Measurements from ENCODE around the gene TSPAN4.

TSPAN4 gene

DNA sequence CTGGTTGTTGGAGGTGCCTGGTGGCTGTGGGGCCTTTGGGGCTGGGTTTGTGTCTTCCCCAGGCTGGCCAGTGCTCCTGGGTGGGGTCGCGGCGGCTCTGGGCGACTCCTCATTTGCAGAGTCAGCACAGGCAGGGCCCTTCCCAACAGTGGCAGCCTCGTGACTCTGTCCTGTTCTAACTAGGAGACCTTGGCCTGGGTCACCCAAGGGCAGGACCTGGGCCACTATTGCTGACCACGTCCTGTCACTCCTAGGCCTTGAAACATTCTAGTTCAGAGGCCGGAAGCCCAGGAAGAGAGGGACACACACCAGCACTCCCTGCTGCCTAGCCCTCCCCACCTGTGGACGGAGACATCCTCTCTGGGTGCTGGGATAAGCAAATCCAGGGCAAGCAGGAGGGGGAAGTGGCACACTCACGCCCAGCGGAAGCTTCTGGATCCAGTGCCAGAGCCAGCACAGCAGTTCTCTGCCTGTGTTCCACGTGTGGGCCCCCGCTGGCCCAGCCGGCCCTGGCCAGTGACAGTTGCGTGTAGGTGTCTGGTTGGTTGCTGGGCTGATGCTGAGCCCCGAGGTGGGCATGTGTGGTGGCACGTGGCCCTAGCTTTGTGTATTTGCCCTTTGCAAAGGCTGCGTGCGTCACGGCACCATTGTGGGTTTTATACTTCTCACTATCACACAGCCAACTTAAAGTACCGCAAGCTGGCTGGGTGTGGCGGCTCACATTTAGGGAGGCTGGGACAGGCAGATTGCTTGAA, 72.3 kb downstream of the TSPAN4 start:
- no peak for DNase-seq
